T-cell (primary cell): Measurements from ENCODE around the gene SLC16A6. TPM values are rescaled to one million over a fixed set of nuclear protein-coding genes. Genes with fewer than 3 reads are reported as not detected.
"Not testable (repeated sequence)": the region's sequence is repeated elsewhere in the genome, so short reads cannot be mapped to it uniquely, and the experiment has no call there.

Source experiments
- ATAC-seq, 4 experiments: fragments of 200-7000 bp in 3 of 4; fragments of 150-1000 bp in 1 of 4; cut with Tn5 transposase; replicated peaks in 1 of 4; 1 replicate in 3 of 4; 2 replicates in 1 of 4; pipeline ENCODE4 v1.10.0; 2021; ENCODE audit warnings: moderate library complexity in 3 of 4, mild to moderate bottlenecking in 2 of 4, moderate number of reproducible peaks in 1 of 4
- CTCF ChIA-PET, 2 donors: fragments of 300-600 bp; sonication (Branson Sonifier 250); formaldehyde crosslinking; loops; one replicate each; lab custom pipeline; 2022; ENCODE audit warnings: antibody characterized with exemption in 2 of 2; lab: Charles Lee
- POLR2A ChIA-PET, 2 donors: fragments of 300-600 bp; sonication (Branson Sonifier 250); formaldehyde crosslinking; loops; one replicate each; lab custom pipeline; 2022; ENCODE audit warnings: antibody characterized with exemption in 2 of 2; lab: Charles Lee
- DNase-seq, 35 experiments: peaks; one replicate each; pipeline versions ENCODE4 v3.0.0 to v3.0.0-alpha.2; 2013 to 2023
- H3K27ac ChIP-seq: one replicate; pipeline ENCODE4 v1.5.1; 2013; ENCODE audit warnings: low read length
- H3K27me3 ChIP-seq, 2 experiments: replicated peaks in 1 of 2; 1 replicate in 1 of 2; 2 replicates in 1 of 2; pipeline versions ENCODE4 v1.6.1 to v1.7.0; 2013; ENCODE audit warnings: low read length in 1 of 2, mixed read lengths in 1 of 2; ENCODE audit not compliant: control insufficient read depth in 2 of 2, insufficient read depth in 2 of 2; ENCODE audit errors: extremely low read depth in 1 of 2
- H3K36me3 ChIP-seq, 2 donors: 1 replicate in 1 of 2; 2 replicates in 1 of 2; pipeline versions ENCODE4 v1.6.1 to v1.7.0; 2013; ENCODE audit warnings: low read length in 1 of 2; ENCODE audit not compliant: control insufficient read depth in 2 of 2, insufficient read depth in 1 of 2; ENCODE audit errors: extremely low read depth in 1 of 2
- H3K4me1 ChIP-seq, 2 experiments: 1 replicate in 1 of 2; 2 replicates in 1 of 2; pipeline versions ENCODE4 v1.6.1 to v1.7.0; 2013; ENCODE audit warnings: low read length in 2 of 2, mixed read lengths in 1 of 2; ENCODE audit not compliant: insufficient read depth in 2 of 2, control insufficient read depth in 1 of 2; ENCODE audit errors: extremely low read depth in 1 of 2
- H3K4me3 ChIP-seq, 2 donors: 1 replicate in 1 of 2; 2 replicates in 1 of 2; pipeline versions ENCODE4 v1.5.1 to v1.7.0; 2013; ENCODE audit warnings: mild to moderate bottlenecking in 2 of 2, low read length in 1 of 2, moderate library complexity in 1 of 2; ENCODE audit not compliant: control insufficient read depth in 1 of 2; ENCODE audit errors: extremely low read depth in 1 of 2
- H3K9me3 ChIP-seq: 2 replicates; pipeline ENCODE4 v1.7.0; 2013
- H3K27ac Mint-ChIP-seq, 2 donors: one replicate each; pipeline ENCODE4 v1.8.0; 2020 to 2021; ENCODE audit warnings: mild to moderate bottlenecking in 2 of 2, mixed read lengths in 2 of 2
- H3K27me3 Mint-ChIP-seq, 2 donors: one replicate each; pipeline ENCODE4 v1.8.0; 2021 to 2022; ENCODE audit warnings: mixed read lengths in 2 of 2
- H3K36me3 Mint-ChIP-seq: one replicate; pipeline ENCODE4 v1.8.0; 2021; ENCODE audit warnings: mixed read lengths
- H3K4me1 Mint-ChIP-seq, 3 donors: one replicate each; pipeline ENCODE4 v1.8.0; 2020 to 2022; ENCODE audit warnings: mixed read lengths in 3 of 3, mild to moderate bottlenecking in 1 of 3
- H3K4me3 Mint-ChIP-seq, 3 donors: one replicate each; pipeline ENCODE4 v1.8.0; 2020 to 2022; ENCODE audit warnings: mild to moderate bottlenecking in 3 of 3, mixed read lengths in 3 of 3, moderate library complexity in 3 of 3
- H3K9me3 Mint-ChIP-seq, 3 donors: one replicate each; pipeline ENCODE4 v1.8.0; 2020 to 2022; ENCODE audit warnings: mixed read lengths in 3 of 3
- WGBS: methylation state at CpG from one replicate; pipeline ENCODE4 v1.1.5; 2013; ENCODE audit warnings: missing lambda C conversion rate; ENCODE audit not compliant: insufficient coverage; 5-methylcytosine and 5-hydroxymethylcytosine counted together
- total RNA-seq, 35 experiments: library from RNA in 6 of 35; stranded (reverse) in 6 of 35; fragments of 120-200 nt in 1 of 35; gene quantifications; one replicate each; pipeline versions ENCODE4 v1.2.1 to v1.2.4 and lab custom pipeline; 2013 to 2026

Gene SLC16A6
- total RNA-seq, 5 donors from 2014 or later (not counting 1 experiment from before 2014, with no cell fraction given) = 4.4 to 10.5 (median 7.0) TPM

GRCh38 chr17:68222606-68223005 lies 68.3 kb downstream of the SLC16A6 start:
- H3K36me3 ChIP-seq = peaks cover 3 to 15% of the 10 kb centered on the region in 2 donors
- Mint-ChIP-seq H3K4me3 (no peak overlapping the region), H3K9me3 (no peaks in the 10 kb centered on the region), H3K36me3 (peaks cover 36% of the 10 kb centered on the region), H3K4me1 (peaks cover 4 to 33% (median 23%) of the 10 kb centered on the region in 3 donors), H3K27me3 (no peaks in the 10 kb centered on the region), H3K27ac (peak overlapping the region; percentile 78 to 79)
- peaks cover 0 to 13% of the 10 kb centered on the region in 2 experiments for H3K4me1 ChIP-seq
- no peak overlapping the region for H3K27ac ChIP-seq
- DNase-seq (no peak), ATAC-seq (no peak)
- ChIA-PET POLR2A (interaction anchor here in 1 of 2 donors (0.6 kb wide), 1 partner anchor 18 kb away, joined by 4 read pairs; no protein-coding TSS in a partner anchor), CTCF (interaction anchor here in 1 of 2 donors (0.8 kb wide), 1 partner anchor 121 kb away, joined by 3 read pairs; no protein-coding TSS in a partner anchor)
- 100% methylated on average over 3 of the region's 8 CpGs for WGBS
- no peaks in the 10 kb centered on the region for H3K9me3 ChIP-seq
- H3K4me3 ChIP-seq = no peak overlapping the region
- H3K27me3 ChIP-seq = no peaks in the 10 kb centered on the region

GRCh38 chr17:68221786-68222185 lies 69.1 kb downstream of the SLC16A6 start:
- Mint-ChIP-seq H3K27me3 (no peaks in the 10 kb centered on the region), H3K4me3 (peak overlapping the region in 1 of 3 donors; percentile 6), H3K4me1 (peaks cover 4 to 30% (median 23%) of the 10 kb centered on the region in 3 donors), H3K9me3 (no peaks in the 10 kb centered on the region), H3K36me3 (peaks cover 34% of the 10 kb centered on the region), H3K27ac (peak overlapping the region in 1 of 2 donors; percentile 2)
- 100% methylated on average over 2 of the region's 4 CpGs for WGBS
- Histone ChIP-seq H3K9me3 (no peaks in the 10 kb centered on the region), H3K4me1 (peaks cover 0 to 13% of the 10 kb centered on the region in 2 experiments), H3K36me3 (peaks cover 3 to 15% of the 10 kb centered on the region in 2 donors), H3K4me3 (no peak overlapping the region), H3K27ac (no peak overlapping the region), H3K27me3 (no peaks in the 10 kb centered on the region)
- ATAC-seq (no peak), DNase-seq (no peak)
- ChIA-PET CTCF (no interaction called here), POLR2A (interaction anchor here in 1 of 2 donors (0.5 to 0.6 kb wide), 2 partner anchors 9 to 234 kb away, joined by 3 to 5 read pairs; no protein-coding TSS in a partner anchor)

- Histone ChIP-seq H3K36me3 (peaks cover 3 to 14% of the 10 kb centered on the region in 2 donors), H3K4me1 (peaks cover 0 to 12% of the 10 kb centered on the region in 2 experiments)
- ChIA-PET POLR2A (interaction anchor here in 1 of 2 donors (0.7 kb wide), 1 partner anchor 68 kb away, joined by 8 read pairs; no protein-coding TSS in a partner anchor), CTCF (interaction anchor here in 1 of 2 donors (0.7 kb wide), 1 partner anchor 10 kb away, joined by 8 read pairs; no protein-coding TSS in a partner anchor)
- 88% methylated on average over 9 of the region's 12 CpGs for WGBS
- Mint-ChIP-seq H3K4me1 (peaks cover 4 to 35% (median 25%) of the 10 kb centered on the region in 3 donors), H3K36me3 (peaks cover 34% of the 10 kb centered on the region)
- not testable (repeated sequence) for DNase-seq, ATAC-seq, H3K9me3 Mint-ChIP-seq, H3K27ac ChIP-seq, H3K4me3 Mint-ChIP-seq, H3K27me3 ChIP-seq, H3K9me3 ChIP-seq, H3K4me3 ChIP-seq, H3K27ac Mint-ChIP-seq, H3K27me3 Mint-ChIP-seq
These were observed 70.1 kb downstream of the SLC16A6 start for GRCh38 chr17:68220786-68221185.

GRCh38 chr17:68220186-68220585 lies 70.7 kb downstream of the SLC16A6 start:
- H3K27me3 Mint-ChIP-seq, H3K4me3 ChIP-seq, H3K9me3 ChIP-seq, H3K27me3 ChIP-seq, DNase-seq, H3K9me3 Mint-ChIP-seq, H3K4me1 ChIP-seq, ATAC-seq, H3K4me3 Mint-ChIP-seq, H3K27ac ChIP-seq: not testable (repeated sequence)
- H3K4me1 Mint-ChIP-seq = peaks cover 4 to 34% (median 25%) of the 10 kb centered on the region in 3 donors
- peaks cover 3 to 12% of the 10 kb centered on the region in 2 donors for H3K36me3 ChIP-seq
- peaks cover 34% of the 10 kb centered on the region for H3K36me3 Mint-ChIP-seq
- ChIA-PET POLR2A (interaction anchor here in 1 of 2 donors (0.7 kb wide), 1 partner anchor 68 kb away, joined by 8 read pairs; no protein-coding TSS in a partner anchor), CTCF (interaction anchor here in 1 of 2 donors (0.6 to 0.7 kb wide), 2 partner anchors 11 to 156 kb away, joined by 3 to 8 read pairs; no protein-coding TSS in a partner anchor)
- no CpG with 5 or more reads among the region's 2 CpGs for WGBS
- H3K27ac Mint-ChIP-seq = peak overlapping the region in 1 of 2 donors; percentile 2

- H3K9me3 Mint-ChIP-seq, H3K4me1 ChIP-seq, H3K27me3 Mint-ChIP-seq, POLR2A ChIA-PET, DNase-seq, H3K27ac ChIP-seq, H3K4me3 Mint-ChIP-seq, H3K4me3 ChIP-seq, H3K9me3 ChIP-seq, ATAC-seq, H3K27me3 ChIP-seq: not testable (repeated sequence)
- H3K4me1 Mint-ChIP-seq = peaks cover 4 to 35% (median 29%) of the 10 kb centered on the region in 3 donors
- peaks cover 3 to 12% of the 10 kb centered on the region in 2 donors for H3K36me3 ChIP-seq
- CTCF ChIA-PET = interaction anchor here in 1 of 2 donors (0.6 kb wide), 1 partner anchor 157 kb away, joined by 3 read pairs; no protein-coding TSS in a partner anchor
- peaks cover 36% of the 10 kb centered on the region for H3K36me3 Mint-ChIP-seq
- WGBS = 100% methylated on average over 1 of the region's 5 CpGs
- peak overlapping the region in 1 of 2 donors; percentile 39 for H3K27ac Mint-ChIP-seq
These were observed 71.5 kb downstream of the SLC16A6 start for GRCh38 chr17:68219429-68219828.
